GM12801 (cell line): Measurements from ENCODE around the gene MEF2D.

Experiments
- CTCF ChIP-seq: IDR thresholded peaks from one replicate; pipeline ENCODE4 v1.5.1; 2011; ENCODE audit warnings: control low read depth; ENCODE audit not compliant: insufficient read length; ENCODE audit errors: extremely low read depth

MEF2D gene

GRCh38 chr1:156418416-156419070, 82.0 kb downstream of the MEF2D start:
- TF ChIP-seq CTCF = no peak

GRCh38 chr1:156417401-156418020, 83.1 kb downstream of the MEF2D start:
- no peak for TF ChIP-seq CTCF

GRCh38 chr1:156416993-156417392, 83.6 kb downstream of the MEF2D start:
- no peak for TF ChIP-seq CTCF

- no peak for TF ChIP-seq CTCF
These were observed 86.0 kb downstream of the MEF2D start for GRCh38 chr1:156414461-156415064.
